NCI-H2171 treated with DMSO at 0.1 percent for 48 hours (cell line): ENCODE measurements around the gene DRD1.

Experiments
- DNase-seq: peaks from one replicate; lab custom pipeline; 2025; lab: John Stamatoyannopoulos, UW

The DRD1 gene

GRCh38 chr5:175444060-175444904 is at the start of gene DRD1:
Gene DRD1 (minus strand): TSS chr5:175444182. CDS start chr5:175443099, 1,083 bp downstream.
- DNase-seq, result no peak

GRCh38 chr5:175493726-175494125 is 49.7 kb upstream of the DRD1 start:
- DNase-seq, result no peak

GRCh38 chr5:175493260-175493659 is 49.3 kb upstream of the DRD1 start:
- no peak for DNase-seq

- no peak for DNase-seq
These were observed 47.2 kb upstream of the DRD1 start for GRCh38 chr5:175491223-175491622.

GRCh38 chr5:175489693-175490443 is 45.9 kb upstream of the DRD1 start:
- DNase-seq, result no peak

- DNase-seq, result no peak
These were observed 43.7 kb upstream of the DRD1 start for GRCh38 chr5:175487514-175488222.

GRCh38 chr5:175485631-175486030 is 41.6 kb upstream of the DRD1 start:
- no peak for DNase-seq

- no peak for DNase-seq
These were observed 40.8 kb upstream of the DRD1 start for GRCh38 chr5:175484829-175485228.

- DNase-seq, result no peak
These were observed 40.3 kb upstream of the DRD1 start for GRCh38 chr5:175484322-175484721.

- DNase-seq, result no peak
These were observed 39.4 kb upstream of the DRD1 start for GRCh38 chr5:175483337-175483736.

GRCh38 chr5:175479125-175479881 is 35.3 kb upstream of the DRD1 start:
- DNase-seq, result no peak

GRCh38 chr5:175478384-175479124 is 34.6 kb upstream of the DRD1 start, which contains the start of gene SFXN1:
Gene SFXN1 (plus strand): TSS chr5:175478560. CDS start chr5:175492104, 13,544 bp downstream.
- DNase-seq, result peak; percentile 45

GRCh38 chr5:175478008-175478383 is 34.0 kb upstream of the DRD1 start:
- DNase-seq, result peak; percentile 42

GRCh38 chr5:175477440-175477839 is 33.5 kb upstream of the DRD1 start:
- no peak for DNase-seq

- DNase-seq, result no peak
These were observed 31.3 kb upstream of the DRD1 start for GRCh38 chr5:175475248-175475647.

GRCh38 chr5:175472378-175472777 is 28.4 kb upstream of the DRD1 start:
- DNase-seq, result no peak

- DNase-seq, result no peak
These were observed 27.6 kb upstream of the DRD1 start for GRCh38 chr5:175471628-175472027.

GRCh38 chr5:175471196-175471595 is 27.2 kb upstream of the DRD1 start:
- DNase-seq, result no peak

GRCh38 chr5:175470781-175471180 is 26.8 kb upstream of the DRD1 start:
- DNase-seq, result no peak

GRCh38 chr5:175469916-175470315 is 25.9 kb upstream of the DRD1 start:
- DNase-seq, result no peak

- DNase-seq, result no peak
These were observed 24.9 kb upstream of the DRD1 start for GRCh38 chr5:175468892-175469291.
